SIG-M5 treated with dmso at 0.1 percent for 504 hours (cell line): Measurements from ENCODE around the gene KCNS3.

Source experiments
- DNase-seq: peaks from one replicate; lab custom pipeline; 2025; ENCODE audit not compliant: unreplicated experiment; lab: John Stamatoyannopoulos, UW

Gene KCNS3

DNA sequence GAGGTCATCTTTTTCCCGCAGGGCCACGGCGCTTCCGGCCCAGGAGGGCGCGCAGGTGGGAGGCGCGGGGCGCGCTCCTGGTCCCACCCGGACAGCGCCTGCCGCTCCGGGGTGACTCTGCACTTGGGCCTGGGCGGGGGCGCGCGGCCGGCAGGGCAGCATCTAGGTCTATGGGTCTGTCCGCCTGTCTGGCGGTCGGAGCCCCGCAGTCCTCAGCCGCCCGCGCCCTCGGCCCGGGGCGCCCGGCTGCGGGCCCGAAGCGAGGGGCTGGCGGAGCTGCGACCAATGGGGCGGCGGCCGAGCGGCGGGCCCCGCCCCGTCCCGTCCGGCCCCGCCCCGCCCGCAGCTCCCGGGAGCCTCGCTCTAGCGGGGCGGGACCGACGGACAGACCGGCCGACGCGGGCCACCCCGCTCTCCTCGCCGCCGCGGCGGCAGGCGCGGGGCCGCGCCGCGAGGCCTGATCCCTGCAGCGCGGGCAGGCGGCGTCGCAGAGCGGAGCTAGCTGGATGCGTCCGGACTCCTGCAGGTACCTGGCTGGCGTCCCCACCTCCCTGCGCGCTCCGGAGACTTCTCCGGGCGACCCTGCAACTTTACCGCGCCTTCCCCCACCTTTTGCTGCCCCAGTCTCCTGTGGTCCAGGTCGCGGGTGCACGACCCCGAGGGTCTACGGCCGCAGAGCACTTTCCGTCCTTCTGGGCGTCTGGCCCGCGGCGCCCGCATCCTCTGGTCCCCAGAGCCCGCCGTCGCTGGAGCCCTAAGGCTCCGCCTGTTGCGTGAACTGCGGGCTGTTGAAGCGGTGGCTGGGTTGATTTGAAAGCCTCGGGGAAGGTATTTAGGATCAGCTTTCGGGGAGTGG is at the start of gene KCNS3:
KCNS3 (plus strand) TSS at position 387 of the 856 bp plus-strand sequence. CDS start 52,342 bp downstream, outside the sequence.
- no peak for DNase-seq

GRCh38 chr2:17830053-17831034 is 48.1 kb upstream of the KCNS3 start:
- peak; percentile 24 for DNase-seq

DNA sequence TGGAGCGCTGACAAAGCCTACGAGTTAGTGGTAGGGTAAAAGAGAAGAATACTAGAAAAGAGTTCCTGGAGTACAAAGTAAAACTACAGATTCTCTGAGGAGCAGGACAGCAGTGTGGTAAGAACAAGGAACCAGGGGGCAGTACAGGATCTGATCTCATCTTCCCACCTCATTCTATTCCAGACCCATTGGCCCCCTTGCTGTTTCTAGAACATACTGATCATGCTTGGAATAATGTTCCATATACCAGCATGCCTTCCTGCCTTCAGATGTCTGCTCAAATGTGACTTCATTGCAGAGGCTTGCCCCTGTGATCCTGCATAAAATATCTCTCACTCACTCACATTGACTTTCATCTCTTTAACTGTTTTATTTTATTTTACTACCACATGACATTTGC is 43.0 kb upstream of the KCNS3 start:
- no peak for DNase-seq

DNA sequence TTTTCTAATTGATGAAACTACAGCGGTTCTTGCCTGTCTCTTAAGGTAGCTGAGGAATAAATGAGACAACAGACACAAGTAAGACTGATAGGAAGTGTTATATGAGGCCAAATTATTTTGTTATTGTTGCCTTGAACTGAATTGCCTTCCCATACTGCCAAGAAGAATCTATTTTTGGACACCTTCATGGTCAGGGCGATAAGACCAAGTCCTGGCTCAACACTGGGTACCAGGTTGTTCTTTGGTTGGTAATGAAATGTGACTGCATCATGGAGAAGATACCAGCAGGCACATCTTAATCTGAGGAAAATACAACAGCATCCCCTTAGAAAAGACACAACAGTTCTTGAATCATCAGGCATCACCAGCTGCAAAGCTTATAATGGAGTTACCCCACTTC is 38.5 kb upstream of the KCNS3 start:
- DNase-seq, result no peak

- no peak for DNase-seq
These were observed 35.0 kb upstream of the KCNS3 start for GRCh38 chr2:17843457-17843856.

DNA sequence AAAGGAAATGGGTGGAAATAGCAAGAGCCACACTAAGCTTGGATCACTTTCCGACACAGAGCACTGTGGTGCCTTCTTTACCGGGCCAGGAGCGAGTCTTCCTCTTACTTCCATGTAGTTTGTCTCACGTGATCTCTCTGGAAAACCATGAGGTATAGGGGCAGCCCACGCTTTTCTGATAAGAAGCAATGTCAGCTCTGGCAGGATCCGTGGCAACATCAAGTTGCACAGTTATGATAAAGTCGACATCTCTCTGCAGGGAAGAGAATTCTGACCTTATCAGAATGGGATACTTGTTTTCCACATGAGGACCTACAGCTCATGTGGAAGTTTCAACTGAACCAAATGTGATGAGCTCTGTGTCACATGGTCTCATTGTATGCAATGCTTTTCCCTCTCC is 32.7 kb upstream of the KCNS3 start:
- DNase-seq, result no peak

GRCh38 chr2:17846676-17847075 is 31.8 kb upstream of the KCNS3 start:
- DNase-seq, result no peak

DNA sequence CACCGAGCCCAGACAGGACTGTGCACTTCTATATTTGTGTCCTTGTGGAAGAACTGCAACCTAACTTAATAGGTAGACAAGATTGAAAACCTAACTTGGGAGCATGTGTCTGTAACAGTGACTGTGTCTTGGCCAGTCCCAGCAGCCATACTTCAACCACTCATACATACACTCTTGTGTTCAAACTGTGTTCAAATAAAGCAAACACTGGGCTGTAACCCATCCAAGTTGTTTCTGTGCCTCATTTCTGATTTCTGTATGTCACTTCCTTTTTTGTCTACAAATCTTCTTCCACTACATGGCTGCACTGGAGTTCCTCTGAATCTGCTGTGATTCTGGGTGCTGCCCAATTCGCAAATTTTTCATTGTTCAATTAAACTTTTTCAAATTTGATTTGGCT is 31.2 kb upstream of the KCNS3 start:
- DNase-seq, result no peak

DNA sequence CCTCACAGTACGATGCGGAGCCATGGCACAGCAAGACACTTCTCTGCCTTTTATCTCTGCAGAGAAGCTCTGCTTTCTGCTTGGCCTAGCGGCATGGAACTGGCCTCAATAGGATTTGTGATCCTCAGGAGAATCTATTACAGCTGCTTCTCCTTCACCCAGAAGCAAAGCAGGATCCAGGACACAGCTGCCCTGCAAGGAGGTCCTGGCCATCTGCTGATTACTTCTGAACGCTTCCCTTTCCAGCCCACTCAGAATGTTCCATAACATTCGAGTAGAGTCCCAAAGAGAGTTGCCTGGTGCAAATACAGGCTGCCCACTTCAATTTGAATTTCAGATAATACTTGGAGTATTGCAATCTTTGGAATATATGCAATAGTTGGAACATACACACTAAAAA is 29.2 kb upstream of the KCNS3 start:
- no peak for DNase-seq

DNA sequence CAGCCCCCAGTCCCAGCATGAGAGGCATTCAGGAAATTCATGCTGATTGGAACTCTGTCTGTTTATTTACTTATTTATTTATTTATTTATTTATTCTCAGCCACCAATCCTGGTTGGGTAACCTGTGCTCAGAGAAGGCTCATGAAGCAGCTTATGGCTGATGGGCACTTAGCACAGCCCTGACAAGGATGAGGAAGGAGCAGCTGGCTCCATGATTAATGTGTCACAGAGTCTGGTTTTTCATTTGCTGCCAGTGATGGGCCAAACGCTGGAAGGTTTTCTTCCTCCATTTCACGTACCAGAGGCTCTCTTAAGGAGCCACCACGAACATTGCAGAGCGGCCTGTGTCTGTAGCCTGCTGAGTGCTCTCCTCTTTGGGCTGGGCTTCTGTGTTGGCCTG is 28.3 kb upstream of the KCNS3 start:
- no peak for DNase-seq

DNA sequence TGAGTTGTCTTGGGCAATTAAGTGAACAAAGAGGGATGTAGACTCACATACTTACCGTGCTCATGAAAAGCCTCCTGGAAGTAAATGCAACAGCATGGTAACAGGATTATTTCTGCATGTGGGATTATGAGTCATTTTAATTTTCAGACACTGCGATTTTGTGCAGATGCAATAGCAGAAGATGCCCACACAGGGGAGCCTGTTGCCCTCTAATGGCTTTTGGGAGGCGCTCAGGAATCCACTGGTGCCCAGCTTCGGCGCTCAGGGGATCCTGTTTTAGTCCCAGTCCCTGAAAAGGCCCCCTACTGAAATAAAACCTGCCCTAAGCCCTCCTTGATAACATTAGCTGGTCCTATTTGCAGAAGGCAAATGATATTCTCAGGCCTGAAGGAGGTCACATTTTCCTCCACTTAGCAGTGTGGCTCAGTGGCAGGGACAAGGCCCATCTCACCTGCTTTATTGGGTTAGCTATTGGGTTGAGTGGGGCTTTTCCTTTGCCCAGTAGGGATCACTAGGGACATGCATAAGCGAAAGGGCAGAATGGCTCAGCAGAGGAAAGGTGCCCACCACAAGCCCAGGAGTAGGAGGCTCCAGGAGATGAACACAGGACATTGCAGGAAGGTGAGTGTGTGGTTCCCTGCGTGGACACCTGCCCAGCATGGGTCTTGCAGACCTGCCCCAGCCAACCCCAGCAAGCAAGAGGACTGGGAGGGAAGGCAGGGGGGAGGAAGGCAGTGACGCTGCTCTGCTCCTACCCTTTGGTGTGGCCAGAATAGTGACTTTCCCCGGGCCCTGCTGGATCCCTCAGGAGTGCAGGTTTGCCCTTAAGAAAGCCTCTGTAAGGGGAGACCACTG is 26.5 kb upstream of the KCNS3 start:
- peak; percentile 62 for DNase-seq

DNA sequence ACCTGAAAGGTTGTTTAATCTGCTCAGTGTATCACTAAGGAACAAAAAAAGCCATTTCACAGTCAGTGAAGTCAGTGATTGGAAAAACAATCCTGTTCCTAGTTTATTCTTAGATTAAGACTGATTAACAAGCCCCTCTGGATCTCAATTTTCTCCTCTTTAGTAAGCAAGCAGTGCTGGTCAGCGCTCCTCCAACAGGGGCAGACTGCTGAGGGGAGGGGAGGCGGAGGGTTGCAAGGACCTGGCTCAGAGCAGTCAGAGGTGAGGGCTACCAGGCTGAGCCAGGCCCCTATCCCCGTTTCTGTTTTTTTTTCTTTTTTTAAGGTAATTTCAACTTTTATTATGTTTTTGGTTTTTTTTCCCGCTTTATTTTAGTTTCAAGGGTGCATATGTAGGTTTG is 24.7 kb upstream of the KCNS3 start:
- DNase-seq, result no peak

- peak; percentile 26 for DNase-seq
These were observed 21.4 kb upstream of the KCNS3 start for GRCh38 chr2:17857021-17857420.

DNA sequence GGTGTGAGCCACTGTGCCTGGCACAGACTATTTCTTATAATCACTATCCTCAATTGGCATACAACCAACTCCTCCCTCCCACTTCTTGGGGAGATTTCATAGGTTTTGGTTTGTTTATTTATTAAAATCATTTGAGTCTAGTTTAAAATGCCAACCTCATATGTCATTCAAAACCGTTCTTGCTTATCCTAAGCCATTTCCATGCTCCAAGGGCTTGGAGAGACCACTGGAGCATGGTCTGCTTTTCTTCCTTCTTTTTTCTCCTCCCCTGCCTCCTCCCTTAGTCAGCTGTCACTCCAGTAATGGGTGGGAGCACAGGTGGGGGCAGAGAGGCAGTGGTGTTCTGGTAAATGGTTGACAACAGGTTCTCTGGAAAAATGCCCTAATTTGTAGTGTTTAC is 20.4 kb upstream of the KCNS3 start:
- DNase-seq, result no peak

GRCh38 chr2:17863539-17863938 is 14.9 kb upstream of the KCNS3 start:
- no peak for DNase-seq

DNA sequence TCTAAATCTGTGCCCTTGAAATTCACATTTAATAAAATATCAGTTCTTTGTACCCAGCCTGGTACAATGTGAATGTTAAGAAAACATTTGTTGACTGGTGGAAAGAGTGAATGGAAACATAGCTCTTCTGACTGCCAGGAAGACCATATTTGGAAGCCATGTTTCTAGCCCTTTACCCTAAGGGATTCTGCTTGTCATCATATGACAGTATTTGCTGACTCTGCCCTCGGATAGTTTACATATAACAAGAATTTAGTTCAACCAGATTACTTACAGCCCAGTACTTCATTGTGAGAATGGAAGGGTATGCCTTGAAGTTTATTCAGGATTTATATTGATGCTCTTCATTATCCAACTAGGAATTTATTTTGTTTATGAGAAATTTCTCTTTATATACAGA is 13.8 kb upstream of the KCNS3 start:
- DNase-seq, result no peak

DNA sequence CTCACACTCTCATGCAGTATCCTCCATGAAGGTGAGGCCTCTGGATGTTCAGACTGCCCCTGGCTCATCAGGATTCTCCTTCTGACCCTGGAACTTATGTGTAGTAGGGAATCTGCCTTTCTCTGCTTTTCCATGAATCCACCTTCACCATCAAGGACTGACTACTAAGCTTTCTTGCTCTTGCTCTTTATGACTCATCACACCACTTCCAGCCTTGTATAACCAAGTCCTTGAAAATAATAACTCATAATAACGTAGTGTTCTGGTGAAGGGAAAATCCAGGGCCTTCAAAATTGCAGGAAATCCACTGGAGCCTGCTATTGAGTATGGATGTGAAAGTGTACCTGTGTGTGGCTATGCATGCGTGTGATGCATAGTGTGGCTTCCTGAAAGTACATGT is 11.3 kb upstream of the KCNS3 start:
- DNase-seq, result no peak

DNA sequence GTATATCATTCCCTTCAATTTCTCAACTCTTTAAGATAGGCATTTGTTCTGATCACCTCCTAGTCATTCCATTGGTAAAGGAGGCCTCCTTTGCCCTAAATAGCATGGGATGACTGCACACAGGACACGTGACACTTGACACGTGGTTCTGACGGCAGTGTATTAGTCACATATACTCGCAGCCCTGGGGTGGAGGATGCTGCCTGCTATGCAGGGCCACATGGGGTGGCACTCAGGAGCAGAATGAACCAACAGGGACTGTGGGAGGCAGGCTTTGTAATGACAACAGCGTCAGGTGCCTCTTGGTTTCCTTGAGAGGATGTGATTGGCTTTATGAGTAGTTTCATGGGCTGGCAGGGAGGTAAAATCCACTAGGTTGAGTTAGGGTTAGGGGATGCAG is 9.3 kb upstream of the KCNS3 start:
- no peak for DNase-seq

DNA sequence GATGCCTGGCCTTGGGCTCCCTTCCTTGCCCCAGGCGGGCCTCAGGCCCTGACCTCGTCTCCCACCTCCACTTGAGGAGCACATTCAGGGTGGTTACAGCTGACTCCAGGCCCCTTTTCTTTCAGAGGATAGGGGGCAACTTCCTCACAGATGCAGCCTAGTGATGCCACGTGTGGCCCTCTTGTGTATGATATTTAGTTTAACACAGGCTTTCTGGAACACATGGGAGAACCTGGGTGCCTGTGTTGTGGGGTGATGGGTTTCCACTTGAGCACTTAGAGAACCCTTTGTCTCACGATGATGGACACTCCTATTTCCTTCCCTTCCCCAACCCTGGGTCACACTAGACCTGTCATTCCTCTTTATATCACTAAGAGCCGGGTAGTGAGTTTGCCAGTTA is 6.8 kb upstream of the KCNS3 start:
- DNase-seq, result no peak

GRCh38 chr2:17873021-17873420 is 5.4 kb upstream of the KCNS3 start:
- DNase-seq, result no peak

DNA sequence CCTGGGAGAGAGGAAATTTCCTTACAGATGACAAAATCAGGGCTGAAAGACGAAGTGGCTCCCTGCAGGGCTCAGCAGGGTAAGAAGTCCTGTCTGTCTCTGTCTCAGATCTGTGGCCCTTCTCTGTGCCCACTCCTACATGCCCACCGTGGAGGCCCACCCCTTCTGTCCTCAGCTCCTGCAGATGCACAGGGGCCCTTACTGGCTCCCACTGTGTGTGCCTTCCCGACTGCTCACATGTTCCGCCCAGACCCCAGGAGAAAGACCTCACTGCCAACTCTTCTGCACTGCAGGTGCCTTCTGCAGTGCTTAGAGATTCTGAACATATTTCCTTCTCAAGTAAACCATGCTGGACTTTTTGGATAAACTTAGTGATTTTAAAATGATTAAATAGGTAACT is 1.9 kb upstream of the KCNS3 start:
- no peak for DNase-seq
